Suppressor macrophage treated with lipopolysaccharide for 4 hours (primary cell): Measurements from ENCODE around the gene DHX36.

Source experiments
- DNase-seq: peaks from one replicate; pipeline ENCODE4 v3.0.0-alpha.2; 2020

Gene DHX36, protein sequence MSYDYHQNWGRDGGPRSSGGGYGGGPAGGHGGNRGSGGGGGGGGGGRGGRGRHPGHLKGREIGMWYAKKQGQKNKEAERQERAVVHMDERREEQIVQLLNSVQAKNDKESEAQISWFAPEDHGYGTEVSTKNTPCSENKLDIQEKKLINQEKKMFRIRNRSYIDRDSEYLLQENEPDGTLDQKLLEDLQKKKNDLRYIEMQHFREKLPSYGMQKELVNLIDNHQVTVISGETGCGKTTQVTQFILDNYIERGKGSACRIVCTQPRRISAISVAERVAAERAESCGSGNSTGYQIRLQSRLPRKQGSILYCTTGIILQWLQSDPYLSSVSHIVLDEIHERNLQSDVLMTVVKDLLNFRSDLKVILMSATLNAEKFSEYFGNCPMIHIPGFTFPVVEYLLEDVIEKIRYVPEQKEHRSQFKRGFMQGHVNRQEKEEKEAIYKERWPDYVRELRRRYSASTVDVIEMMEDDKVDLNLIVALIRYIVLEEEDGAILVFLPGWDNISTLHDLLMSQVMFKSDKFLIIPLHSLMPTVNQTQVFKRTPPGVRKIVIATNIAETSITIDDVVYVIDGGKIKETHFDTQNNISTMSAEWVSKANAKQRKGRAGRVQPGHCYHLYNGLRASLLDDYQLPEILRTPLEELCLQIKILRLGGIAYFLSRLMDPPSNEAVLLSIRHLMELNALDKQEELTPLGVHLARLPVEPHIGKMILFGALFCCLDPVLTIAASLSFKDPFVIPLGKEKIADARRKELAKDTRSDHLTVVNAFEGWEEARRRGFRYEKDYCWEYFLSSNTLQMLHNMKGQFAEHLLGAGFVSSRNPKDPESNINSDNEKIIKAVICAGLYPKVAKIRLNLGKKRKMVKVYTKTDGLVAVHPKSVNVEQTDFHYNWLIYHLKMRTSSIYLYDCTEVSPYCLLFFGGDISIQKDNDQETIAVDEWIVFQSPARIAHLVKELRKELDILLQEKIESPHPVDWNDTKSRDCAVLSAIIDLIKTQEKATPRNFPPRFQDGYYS

DNA sequence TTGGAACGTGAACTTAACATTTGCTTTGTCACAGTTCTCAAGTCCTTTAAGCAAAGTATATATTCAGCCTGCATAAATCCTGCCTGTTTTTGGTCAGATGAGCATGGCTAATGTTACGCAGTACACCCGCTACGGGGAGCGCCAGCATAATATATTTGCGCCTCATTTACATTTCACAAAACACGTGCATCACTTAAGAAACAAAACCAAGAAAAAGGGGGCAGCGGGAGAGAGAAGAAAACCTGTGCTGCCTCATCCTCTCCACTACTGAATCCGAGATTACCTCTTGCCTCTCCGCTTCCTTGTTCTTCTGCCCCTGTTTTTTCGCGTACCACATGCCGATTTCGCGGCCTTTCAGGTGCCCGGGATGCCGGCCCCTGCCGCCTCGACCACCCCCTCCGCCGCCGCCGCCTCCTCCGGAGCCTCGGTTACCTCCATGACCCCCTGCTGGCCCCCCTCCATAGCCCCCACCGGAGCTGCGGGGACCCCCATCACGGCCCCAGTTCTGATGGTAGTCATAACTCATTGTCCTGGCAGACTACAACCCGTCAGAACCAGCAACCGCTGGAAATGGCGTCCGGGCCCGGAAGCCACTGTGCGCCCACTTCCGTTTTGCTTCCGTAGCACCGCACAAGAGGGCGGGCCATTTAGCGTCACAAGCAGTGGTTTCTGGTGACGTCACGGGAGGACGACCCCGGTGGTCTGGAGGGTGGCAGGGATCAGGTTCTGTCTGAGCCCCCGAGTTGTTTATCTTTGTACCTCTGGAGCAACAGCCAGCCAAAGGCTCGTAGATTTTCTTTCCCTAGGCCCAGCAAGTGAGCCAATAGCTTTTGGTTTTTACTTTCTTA lies at the start of gene DHX36:
TSS of gene DHX36 (minus strand) at position 597 of the 848 bp plus-strand sequence. CDS start at position 526, 71 bp downstream.
- peak; percentile 93 for DNase-seq

DNA sequence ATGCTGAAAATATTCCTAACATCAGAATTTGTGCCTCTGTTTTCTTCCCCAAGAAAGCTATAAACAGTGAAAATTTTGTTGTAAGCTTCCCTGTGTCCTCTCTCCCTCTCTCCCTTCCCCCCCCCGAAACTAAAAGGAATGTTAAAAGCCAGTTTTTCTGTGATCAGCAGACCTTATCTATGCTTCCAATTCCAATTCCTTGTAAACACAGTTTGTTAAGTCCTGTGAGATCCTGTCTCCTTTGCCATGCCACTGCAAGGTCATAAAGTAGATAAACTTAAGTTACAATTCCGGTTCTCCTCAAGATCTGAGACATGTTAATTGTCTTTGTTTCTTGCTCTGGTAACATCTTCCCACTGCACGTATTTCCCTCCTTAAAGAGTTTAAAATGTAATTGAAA lies 42.9 kb upstream of the DHX36 start:
- no peak for DNase-seq

DNA sequence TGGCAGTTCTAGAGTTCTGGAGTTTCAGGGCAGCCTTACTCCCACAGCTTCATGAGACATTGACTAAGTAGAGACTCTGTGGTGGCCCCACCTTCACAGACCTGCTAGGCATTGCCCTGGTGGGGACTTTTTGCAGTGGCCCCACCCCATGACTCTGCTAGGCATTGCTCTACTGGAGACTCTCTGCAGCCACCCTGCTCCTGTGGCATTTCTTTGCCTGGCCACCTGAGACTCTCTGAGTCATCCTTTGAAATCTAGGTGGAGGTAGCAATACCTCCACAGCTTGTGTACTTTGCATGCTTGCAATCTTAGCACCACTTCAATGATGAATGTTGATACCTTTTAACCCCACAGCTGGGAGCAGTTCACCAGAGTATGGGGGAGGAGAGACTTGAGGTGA lies 40.6 kb upstream of the DHX36 start:
- DNase-seq: no peak

DNA sequence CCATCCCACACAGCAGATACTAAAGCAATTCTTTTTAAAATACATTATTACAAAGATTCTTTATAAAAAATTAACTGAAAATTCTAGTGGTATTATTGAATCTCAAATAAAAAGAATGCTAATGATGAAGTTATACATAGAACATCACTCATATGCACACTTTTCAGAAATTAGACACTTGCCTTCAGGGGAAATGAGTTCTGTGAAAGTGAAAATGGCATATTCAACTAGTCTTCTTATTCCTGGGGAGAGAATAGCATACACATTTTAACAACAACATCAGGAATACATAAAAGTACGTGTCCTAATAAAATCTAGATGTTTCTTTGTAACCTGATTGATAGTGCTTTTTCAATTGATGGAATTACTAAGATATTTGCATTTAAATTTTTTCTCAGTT lies 36.8 kb upstream of the DHX36 start:
- DNase-seq: no peak

DNA sequence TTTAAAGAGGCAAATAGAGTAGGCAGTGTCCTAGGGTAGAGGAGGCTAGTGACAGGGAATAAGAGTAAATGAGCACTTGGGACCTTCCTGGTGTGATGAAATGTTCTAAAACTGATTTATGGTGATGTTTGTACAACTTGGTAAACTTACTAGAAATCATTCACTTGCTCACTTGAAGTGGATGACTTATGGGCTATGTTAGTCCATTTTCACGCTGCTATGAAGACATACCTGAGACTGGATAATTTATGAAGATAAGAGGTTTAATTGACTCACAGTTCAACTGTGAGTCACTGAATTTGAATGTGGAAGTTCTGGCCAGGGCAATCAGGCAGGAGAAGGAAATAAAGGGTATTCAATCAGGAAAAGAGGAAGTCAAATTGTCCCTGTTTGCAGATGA lies 31.7 kb upstream of the DHX36 start:
- DNase-seq: no peak

DNA sequence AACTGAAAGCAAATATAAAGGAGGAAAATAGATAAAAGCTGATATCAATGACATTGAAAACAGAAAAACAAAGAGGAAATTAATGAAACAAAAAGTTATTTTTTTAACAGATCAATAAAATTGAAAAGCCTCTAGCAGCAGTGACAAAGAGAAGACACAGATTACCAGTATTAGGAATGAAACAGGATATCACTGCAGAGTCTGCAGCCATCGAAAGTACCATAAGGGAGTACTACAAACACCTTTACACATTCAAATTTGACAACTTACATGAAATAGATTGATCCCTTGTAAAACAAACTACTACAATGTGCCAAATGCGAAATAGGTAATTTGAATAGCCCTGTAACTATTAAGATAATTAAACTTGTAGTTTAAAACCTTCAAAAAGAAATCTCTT lies 24.9 kb upstream of the DHX36 start:
- DNase-seq: no peak

DNA sequence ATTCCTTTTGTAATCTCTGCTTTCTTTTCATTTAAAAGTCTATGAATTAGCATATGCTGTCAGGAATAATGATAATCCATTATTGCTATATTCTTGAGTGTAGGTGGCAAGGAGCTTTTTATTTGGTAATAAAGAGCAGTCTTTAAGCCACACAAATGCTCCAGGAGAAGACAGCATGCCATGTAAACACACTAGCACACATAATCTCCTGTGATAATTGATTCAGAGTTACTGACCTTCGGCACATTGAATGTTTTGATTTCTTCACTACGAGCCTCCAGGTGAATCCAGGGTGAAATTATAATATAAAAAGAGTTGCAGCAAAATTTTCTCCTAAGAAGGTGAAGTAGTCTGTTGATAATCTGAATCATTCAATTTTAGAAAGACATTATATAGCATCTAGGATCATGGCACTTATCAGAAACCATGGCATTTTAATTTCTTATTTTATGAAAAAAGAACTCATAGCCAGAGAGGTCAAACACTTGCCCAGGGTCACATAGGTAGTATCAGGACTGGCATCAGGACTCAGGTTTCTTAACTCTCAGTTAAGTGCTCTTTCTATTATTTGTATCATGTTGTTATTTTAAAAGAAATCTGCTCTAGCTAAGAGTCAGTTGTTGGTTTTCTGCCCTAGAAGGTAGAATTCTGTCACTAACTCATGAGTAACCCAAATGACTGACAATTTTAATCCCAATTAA lies 21.3 kb upstream of the DHX36 start:
- no peak for DNase-seq

DNA sequence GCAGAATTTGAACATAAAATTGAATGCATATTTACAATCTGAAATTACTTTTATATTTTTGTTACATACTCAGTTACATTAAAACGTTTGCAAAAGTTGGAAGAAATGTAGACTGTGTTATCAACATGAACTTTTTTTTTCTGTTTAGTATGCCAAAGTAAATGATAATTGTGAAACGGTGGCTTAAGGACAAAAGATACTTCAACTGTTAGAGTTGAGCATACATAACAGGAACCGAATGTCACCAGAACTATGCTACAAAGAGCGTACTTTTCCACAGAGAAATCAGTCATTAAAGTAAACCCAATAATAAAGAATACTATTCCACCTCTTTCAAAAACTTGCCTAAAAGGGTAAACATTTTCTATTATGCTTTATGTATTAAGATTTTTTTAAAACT lies 14.3 kb upstream of the DHX36 start:
- no peak for DNase-seq

DNA sequence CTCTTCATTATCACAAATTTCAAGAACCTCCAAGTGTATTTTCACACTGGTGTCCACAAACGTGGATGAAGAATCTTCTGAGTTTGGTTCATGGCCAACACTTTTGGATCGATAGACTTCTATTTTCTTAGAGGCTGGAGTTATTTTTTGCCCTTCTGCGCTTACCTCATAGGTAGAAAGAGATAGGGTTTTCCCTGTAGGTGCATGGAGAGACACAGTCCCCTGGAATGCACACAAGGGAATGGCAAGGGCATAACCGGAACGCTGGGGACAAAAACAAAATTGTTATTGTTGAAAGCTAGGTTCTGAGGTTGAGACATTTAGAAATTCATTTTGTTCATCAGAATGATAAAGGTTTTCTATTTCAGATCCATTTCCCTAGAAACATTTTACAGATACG lies 13.7 kb upstream of the DHX36 start:
- DNase-seq: no peak

DNA sequence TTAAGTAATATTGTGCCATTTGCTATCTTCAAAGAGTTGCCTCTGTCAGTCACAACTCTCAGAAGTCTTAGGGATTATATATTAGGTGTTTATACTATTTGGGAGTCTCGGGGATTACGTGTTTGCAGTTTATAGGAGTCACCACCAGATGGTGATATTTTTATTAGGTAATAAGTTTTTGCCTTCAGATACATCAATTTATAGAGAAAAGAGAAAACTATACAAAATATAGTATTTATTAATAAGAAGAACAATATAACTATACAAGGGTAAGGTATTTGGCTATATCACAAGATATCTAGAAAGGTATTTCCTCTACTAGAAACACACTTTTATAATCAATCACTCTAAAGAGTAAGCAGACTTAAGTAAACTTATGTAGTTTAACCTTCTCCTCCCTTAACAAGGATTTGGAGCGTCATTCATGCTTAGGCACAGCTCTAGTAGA lies 10.7 kb upstream of the DHX36 start:
- peak; percentile 52 for DNase-seq

DNA sequence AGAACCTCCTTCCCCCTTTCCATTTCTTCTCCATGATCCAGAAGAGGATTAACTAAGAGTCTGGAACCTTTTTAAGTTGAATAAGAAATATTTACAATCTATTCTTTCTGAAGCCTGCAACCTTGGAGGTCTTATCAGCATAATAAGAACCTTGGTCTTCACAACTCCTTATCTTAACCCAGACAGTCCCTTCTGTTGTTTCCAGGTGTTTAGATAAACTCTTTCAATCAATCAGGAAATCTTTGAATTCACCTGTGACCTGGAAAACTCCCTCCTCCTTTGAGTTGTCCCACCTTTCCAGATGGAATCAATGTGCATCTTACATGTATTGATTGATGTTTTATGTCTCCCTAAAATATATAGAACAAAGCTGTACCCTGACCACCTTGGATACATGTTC lies 3.6 kb upstream of the DHX36 start:
- DNase-seq: no peak

DNA sequence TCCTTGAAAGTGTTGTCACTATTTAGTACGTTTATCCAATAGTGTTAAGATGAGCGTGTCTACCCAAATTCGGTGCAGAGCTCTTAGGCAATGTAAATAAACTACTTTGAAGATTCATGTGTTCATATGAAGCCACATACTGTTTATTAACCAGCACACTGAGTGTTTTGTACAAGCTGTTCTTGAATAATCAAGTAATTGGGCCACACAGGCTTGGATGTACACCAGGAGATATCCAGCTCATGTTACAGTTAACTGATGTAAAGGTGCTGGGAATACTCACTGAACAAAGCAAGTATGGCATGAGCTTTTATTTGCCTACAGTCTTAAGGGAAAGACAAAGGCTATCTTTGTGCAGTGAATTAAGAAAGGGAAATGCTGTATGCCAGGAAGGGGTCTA lies 632 bp upstream of the DHX36 start:
- no peak for DNase-seq

DNA sequence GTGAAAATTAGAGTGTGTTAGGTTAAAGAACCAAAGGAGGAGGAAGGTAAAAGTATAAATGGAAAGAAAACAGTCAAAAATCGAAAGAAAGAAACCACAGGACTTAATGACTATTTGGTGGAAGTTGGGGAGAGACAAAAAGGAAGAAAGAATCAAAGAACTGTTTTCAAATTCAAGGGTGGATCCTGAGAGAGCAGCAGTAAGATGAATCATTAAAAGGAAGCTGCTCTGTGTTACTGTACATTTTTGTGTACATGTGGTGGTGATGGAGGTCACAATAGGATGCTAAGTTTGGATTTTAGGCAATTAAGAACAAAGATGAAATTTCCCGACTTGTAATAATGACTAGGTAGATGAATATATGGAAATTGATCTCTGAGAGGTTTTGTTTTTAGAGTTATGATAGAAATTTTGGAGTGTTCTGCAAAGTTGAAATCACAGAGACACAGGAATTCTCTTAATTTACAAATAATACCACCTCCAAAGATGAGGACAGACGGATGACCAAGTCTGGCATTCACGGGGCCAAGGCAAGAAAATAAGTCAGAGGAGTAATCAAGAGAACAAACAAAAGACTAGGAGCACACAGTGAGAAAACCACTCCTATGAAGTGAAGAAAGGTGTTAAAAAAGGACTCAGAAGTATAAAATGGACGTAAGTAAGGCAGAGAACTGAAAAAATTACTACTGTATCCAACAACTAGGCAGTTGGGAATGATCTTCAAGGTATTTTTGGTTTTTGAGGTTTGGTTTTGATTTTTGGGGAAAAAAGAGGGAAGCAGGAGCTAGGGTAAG lies 7.1 kb downstream of the DHX36 start:
- DNase-seq: no peak

DNA sequence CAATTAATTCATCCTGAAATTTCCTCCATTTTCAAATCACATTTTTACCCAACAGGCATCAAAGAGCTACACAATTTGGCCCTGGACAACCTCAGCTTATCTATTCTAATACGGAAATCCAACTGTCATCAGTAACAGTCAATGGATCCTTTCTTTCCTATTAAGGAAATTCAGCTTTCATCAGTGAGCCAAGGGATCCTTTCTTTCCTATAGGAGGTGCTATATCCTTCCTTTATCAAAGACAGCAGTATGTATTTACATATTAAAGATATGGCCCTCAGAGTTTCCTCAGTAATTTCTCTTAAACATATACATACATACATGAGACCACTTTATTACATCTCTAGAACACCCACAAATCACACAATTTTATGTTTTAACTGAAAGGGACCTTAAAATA lies 10.1 kb downstream of the DHX36 start:
- DNase-seq: no peak

DNA sequence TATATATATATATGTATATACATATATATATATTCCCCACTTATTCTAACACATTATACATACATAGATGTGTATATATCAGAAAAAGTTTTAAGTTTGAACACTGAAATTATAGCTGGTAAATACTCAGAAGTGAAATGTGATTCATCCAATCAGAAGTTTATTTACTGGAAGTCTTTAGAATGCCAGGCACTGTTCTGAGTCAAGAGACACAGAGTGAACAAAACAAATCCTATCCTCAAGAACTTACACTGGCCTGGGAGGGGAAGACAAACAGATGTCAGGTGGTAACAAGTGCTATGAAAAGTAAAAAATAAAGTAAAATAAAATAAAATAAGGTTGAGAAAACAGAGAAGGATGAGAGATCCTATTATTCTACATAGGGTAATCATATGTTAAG lies 13.4 kb downstream of the DHX36 start:
- DNase-seq: peak; percentile 4

DNA sequence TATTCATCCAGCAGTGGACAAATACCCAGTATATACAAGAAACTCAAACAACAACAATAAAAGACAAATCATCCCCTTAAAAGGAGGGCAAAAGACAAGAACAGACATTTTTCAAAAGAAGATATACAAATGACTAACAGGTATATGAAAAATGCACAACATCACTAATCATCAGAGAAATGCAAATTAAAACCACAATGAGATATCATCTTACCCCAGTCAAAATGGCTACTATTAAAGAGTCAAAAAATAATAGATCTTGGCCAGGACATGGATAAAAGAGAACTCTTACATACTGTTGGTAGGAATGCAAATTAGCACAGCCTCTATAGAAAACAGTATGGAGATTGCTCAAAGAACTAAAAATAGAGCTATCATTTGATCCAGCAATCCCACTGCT lies 16.9 kb downstream of the DHX36 start:
- no peak for DNase-seq

DNA sequence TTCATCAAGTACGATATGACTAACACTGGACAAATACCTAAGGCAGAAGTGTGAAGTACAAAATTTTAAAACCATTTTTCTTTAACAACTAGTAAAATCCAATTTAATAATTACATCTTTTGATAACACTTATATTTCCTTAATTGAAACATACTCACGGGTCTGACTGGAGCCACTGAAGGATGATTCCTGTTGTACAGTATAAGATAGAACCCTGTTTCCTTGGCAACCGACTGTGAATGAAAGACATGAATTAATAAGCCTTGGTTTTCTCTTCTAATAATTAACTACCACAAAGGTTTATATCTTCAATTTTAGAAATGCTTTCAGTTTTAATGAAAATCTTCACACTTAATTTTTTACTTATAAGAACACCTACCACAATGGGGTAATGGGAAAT lies 19.4 kb downstream of the DHX36 start:
- DNase-seq: no peak

DNA sequence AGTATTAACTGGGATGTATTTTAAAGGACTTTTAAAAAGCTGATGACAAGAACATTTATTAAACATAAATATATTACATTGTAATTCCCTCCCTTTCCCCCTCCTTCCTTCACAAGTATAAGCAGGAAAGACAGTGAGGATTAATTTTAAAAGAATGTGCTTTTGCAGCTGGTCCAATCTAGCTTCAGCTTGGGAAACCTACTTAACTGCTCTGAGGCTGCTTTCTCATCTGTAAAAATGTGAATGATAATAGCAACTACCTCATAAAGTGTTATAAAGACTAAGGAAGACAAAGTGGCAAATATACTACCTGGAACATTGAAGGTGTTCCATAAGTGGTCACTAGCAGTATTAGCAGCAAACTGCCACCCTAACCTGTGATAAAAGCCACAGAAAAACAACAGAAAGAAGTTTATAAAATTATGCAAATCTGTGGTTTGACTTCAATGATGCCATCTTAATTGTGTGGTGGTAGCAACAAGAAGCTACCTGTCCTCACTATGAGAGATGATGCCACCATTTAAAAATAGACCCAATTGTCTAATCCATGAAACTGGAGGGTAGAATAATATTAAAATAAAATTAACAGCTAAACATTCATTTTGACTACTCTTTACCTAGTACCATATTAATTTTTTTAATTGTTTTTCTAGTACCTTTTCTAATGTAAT lies 20.0 kb downstream of the DHX36 start:
- no peak for DNase-seq

DNA sequence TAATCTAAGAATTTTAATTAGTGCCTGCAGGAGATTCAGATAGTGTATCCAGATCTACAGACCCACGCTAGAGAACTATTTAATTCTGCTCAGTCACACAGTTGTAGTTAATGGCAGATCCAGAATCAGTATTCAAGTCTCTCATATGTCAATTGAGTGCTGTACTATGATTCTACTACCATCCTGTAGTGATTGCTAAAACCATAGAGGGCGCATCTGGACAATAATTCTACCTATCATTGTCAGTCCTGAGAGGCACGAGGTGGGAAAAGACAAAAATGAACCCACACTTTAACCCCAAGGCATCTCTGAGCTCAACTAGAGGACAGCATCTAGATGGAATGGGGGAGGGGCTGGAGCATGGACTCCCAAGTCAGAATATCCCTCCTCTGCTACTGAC lies 22.7 kb downstream of the DHX36 start:
- DNase-seq: no peak

DNA sequence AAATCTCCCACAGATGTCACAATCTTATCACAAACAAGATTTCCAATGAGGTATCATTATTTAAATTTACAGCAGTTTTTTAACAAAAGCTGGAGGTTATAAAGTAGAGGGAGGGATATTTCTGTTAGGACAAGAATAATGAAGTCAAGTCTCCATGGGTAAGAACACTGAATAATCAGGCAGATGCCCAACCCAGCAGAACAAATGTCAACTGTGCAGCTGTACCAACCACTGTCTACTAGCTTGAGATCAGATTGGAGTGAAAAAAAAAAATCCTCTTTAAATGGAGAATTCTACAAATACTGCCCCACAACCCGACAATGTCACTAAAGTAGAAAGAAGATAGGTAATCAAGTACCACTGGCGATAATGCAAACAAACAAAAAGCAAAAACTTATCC lies 30.3 kb downstream of the DHX36 start:
- no peak for DNase-seq

DNA sequence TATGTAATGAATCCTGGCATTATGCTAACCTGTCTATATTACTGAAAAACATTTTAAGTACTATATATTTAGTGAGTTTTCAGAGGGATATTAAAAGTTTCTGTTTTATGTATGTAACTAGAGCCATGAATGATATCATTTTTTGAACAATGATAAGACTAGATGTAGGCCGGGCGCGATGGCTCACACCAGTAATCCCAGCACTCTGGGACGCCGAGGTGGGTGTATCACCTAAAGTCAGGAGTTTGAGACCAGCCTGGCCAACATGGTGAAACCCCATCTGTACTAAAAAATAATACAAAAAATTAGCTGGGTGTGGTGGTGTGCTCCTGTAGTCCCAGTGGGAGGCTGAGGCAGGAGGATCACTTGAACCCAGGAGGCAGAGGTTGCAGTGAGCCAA lies 34.1 kb downstream of the DHX36 start:
- no peak for DNase-seq
